ENCODE measurements around the gene KDM1A. TPM values are rescaled to one million over a fixed set of nuclear protein-coding genes. Genes with fewer than 3 reads are reported as not detected.

KDM1A gene
- total and polyA plus RNA-seq, 5 donors from 2014 or later: 30.9 to 41.3 (median 37.4) TPM

GRCh38 chr1:23126801-23127200 is 107.5 kb downstream of the KDM1A start:
- Histone ChIP-seq H3K27ac (ENCODE audit: insufficient read depth, low read length, poor library complexity, severe bottlenecking) (no peak overlapping the region), H3K4me1 (ENCODE audit: control insufficient read depth, insufficient read depth, low read length, poor library complexity, severe bottlenecking) (no peaks in the 10 kb centered on the region), H3K27me3 (ENCODE audit: control insufficient read depth, insufficient read depth, low read length) (no peaks in the 10 kb centered on the region), H3K36me3 (ENCODE audit: control insufficient read depth, insufficient read depth, low read length) (no peaks in the 10 kb centered on the region), H3K4me3 (ENCODE audit: low read depth, low read length) (no peak overlapping the region), H3K9me3 (ENCODE audit: control insufficient read depth in 2 of 2, low read length in 2 of 2) (no peaks in the 10 kb centered on the region)
- no peaks in the 10 kb centered on the region for H3K9me3 Mint-ChIP-seq
- DNase-seq: no peak
- H3K27me3 Mint-ChIP-seq: no peaks in the 10 kb centered on the region
- peaks cover 29 to 62% (median 45%) of the 10 kb centered on the region in 4 donors for H3K4me1 Mint-ChIP-seq
- no peak overlapping the region for H3K4me3 Mint-ChIP-seq
- no peaks in the 10 kb centered on the region for H3K36me3 Mint-ChIP-seq
- H3K27ac Mint-ChIP-seq: peak overlapping the region in 2 of 3 donors; percentile 21 to 74
- no peak for ATAC-seq (ENCODE audit: low read depth in 2 of 2)

DNA sequence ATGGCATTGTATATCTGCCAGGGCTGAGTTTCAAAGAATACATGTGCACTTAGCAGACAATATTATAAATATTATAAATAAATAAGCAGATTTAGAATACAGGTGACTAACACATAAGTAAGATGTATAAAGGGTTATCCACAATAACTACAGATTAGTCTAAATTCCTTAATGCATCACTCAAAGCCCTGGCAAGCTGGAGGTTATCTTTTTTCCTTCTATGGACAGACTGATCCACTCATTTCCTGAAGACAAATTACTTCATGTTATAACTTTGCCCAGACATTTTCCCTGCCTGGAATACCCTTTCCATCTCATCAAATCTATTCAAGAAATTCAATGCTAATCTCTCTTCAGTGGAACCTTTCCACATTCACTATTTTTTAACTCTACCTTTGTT is 110.6 kb downstream of the KDM1A start:
- H3K4me3 ChIP-seq (ENCODE audit: low read depth, low read length): no peak overlapping the region
- H3K9me3 ChIP-seq (ENCODE audit: control insufficient read depth in 2 of 2, low read length in 2 of 2): no peaks in the 10 kb centered on the region
- H3K9me3 Mint-ChIP-seq: no peaks in the 10 kb centered on the region
- no peaks in the 10 kb centered on the region for H3K27me3 ChIP-seq (ENCODE audit: control insufficient read depth, insufficient read depth, low read length)
- H3K4me1 ChIP-seq (ENCODE audit: control insufficient read depth, insufficient read depth, low read length, poor library complexity, severe bottlenecking): no peaks in the 10 kb centered on the region
- no peak for DNase-seq
- H3K27me3 Mint-ChIP-seq: no peaks in the 10 kb centered on the region
- H3K36me3 Mint-ChIP-seq: peaks cover 4% of the 10 kb centered on the region
- no peaks in the 10 kb centered on the region for H3K36me3 ChIP-seq (ENCODE audit: control insufficient read depth, insufficient read depth, low read length)
- peak overlapping the region in 2 of 3 donors; percentile 40 to 50 for H3K27ac Mint-ChIP-seq
- peaks cover 24 to 52% (median 33%) of the 10 kb centered on the region in 4 donors for H3K4me1 Mint-ChIP-seq
- no peak overlapping the region for H3K27ac ChIP-seq (ENCODE audit: insufficient read depth, low read length, poor library complexity, severe bottlenecking)
- H3K4me3 Mint-ChIP-seq: no peak overlapping the region
- ATAC-seq (ENCODE audit: low read depth in 2 of 2): no peak

DNA sequence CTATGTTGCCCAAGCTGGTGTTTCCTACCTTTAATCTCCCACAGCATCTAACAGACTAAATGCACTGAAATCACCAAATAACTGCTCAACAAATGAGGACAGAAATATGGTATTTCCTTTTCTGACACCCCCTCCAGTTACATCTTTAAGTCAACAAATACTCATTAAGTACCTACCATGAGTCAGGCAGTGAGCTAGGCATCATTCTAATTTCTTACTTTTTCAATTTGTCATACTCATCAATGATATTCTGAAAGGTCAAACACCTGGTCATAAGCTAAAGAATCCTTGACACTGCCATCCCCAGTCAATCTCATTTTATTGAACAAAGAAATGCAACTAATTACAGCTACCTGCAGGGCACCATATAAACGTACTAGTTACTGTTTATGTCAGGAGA is 112.8 kb downstream of the KDM1A start:
- no peak for DNase-seq
- Mint-ChIP-seq H3K4me3 (no peak overlapping the region), H3K27ac (no peak overlapping the region), H3K4me1 (peaks cover 12 to 42% (median 17%) of the 10 kb centered on the region in 4 donors), H3K36me3 (peaks cover 10% of the 10 kb centered on the region), H3K27me3 (no peaks in the 10 kb centered on the region), H3K9me3 (no peaks in the 10 kb centered on the region)
- no peaks in the 10 kb centered on the region for H3K36me3 ChIP-seq (ENCODE audit: control insufficient read depth, insufficient read depth, low read length)
- no peak overlapping the region for H3K27ac ChIP-seq (ENCODE audit: insufficient read depth, low read length, poor library complexity, severe bottlenecking)
- no peaks in the 10 kb centered on the region for H3K4me1 ChIP-seq (ENCODE audit: control insufficient read depth, insufficient read depth, low read length, poor library complexity, severe bottlenecking)
- no peaks in the 10 kb centered on the region for H3K27me3 ChIP-seq (ENCODE audit: control insufficient read depth, insufficient read depth, low read length)
- H3K4me3 ChIP-seq (ENCODE audit: low read depth, low read length): no peak overlapping the region
- no peak for ATAC-seq (ENCODE audit: low read depth in 2 of 2)
- no peaks in the 10 kb centered on the region for H3K9me3 ChIP-seq (ENCODE audit: control insufficient read depth in 2 of 2, low read length in 2 of 2)

Other genes starting within 250 kb of the KDM1A start
- gene LACTBL1, start 46.6 kb upstream of the KDM1A start, total RNA-seq: not detected
- not detected for gene LACTBL1, start 46.6 kb upstream of the KDM1A start, polyA plus RNA-seq
- gene TEX46, start 3.6 kb upstream of the KDM1A start, total RNA-seq: not detected
- 1 to 10 TPM in 1 of 4 donors, not detected in 3; 1.4 TPM for gene TEX46, start 3.6 kb upstream of the KDM1A start, polyA plus RNA-seq
- gene LUZP1, start 149.4 kb downstream of the KDM1A start, total RNA-seq: 26.7 TPM
- gene LUZP1, start 149.4 kb downstream of the KDM1A start, polyA plus RNA-seq: 10 to 100 TPM; 14.9 to 22.4 (median 17.0) TPM
- gene HTR1D, start 198.0 kb downstream of the KDM1A start, total RNA-seq: not detected
- gene HTR1D, start 198.0 kb downstream of the KDM1A start, polyA plus RNA-seq: not detected